WTC11 (cell line): ENCODE results near the gene KDM5B. TPM values are rescaled to one million over a fixed set of nuclear protein-coding genes. Genes with fewer than 3 reads are reported as not detected.
A peak's percentile ranks its signal among the peaks of the same experiment; 100 is the strongest.

Source experiments
- ATAC-seq: fragments of 200-7000 bp; cut with Tn5 transposase; 2 replicates; pipeline ENCODE4 v1.10.0; 2021; ENCODE audit warnings: mild to moderate bottlenecking, moderate library complexity
- CTCF ChIA-PET: fragments of 300-600 bp; sonication (Branson Sonifier 250); formaldehyde crosslinking; loops from one replicate; lab custom pipeline; 2021; ENCODE audit warnings: antibody characterized with exemption; lab: Charles Lee
- POLR2A ChIA-PET: fragments of 350-600 bp; sonication (Branson Sonifier 250); formaldehyde crosslinking; loops from one replicate; lab custom pipeline; 2021; ENCODE audit warnings: antibody characterized with exemption; lab: Charles Lee
- DNase-seq: peaks from one replicate; pipeline ENCODE4 v3.0.0; 2021; ENCODE audit warnings: low spot score
- H3K27ac Mint-ChIP-seq: 2 replicates; pipeline ENCODE4 v1.8.0; 2021; ENCODE audit warnings: mixed read lengths
- H3K27me3 Mint-ChIP-seq: 2 replicates; pipeline ENCODE4 v1.8.0; 2021; ENCODE audit warnings: low read depth, mild to moderate bottlenecking, moderate library complexity, mixed read lengths
- H3K36me3 Mint-ChIP-seq: 2 replicates; pipeline ENCODE4 v1.8.0; 2021; ENCODE audit warnings: mixed read lengths
- H3K4me1 Mint-ChIP-seq: 2 replicates; pipeline ENCODE4 v1.8.0; 2022; ENCODE audit warnings: mixed read lengths
- H3K4me3 Mint-ChIP-seq: 2 replicates; pipeline ENCODE4 v1.8.0; 2021; ENCODE audit warnings: mild to moderate bottlenecking, moderate library complexity, mixed read lengths
- H3K9me3 Mint-ChIP-seq: 2 replicates; pipeline ENCODE4 v1.8.0; 2021; ENCODE audit warnings: mixed read lengths
- CBFB ChIP-seq: sonication (generic); formaldehyde crosslinking; IDR thresholded peaks from 2 replicates; pipeline ENCODE4 v1.8.1; 2022; ENCODE audit warnings: mild to moderate bottlenecking, low read depth, missing genetic modification reagents
- FOXP1 ChIP-seq: sonication (generic); formaldehyde crosslinking; IDR thresholded peaks from 2 replicates; pipeline ENCODE4 v1.8.0; 2022; ENCODE audit warnings: missing genetic modification reagents, mild to moderate bottlenecking, moderate library complexity, borderline replicate concordance
- GABPB1 ChIP-seq: sonication (generic); formaldehyde crosslinking; IDR thresholded peaks from 2 replicates; pipeline ENCODE4 v1.8.1; 2023; ENCODE audit warnings: mild to moderate bottlenecking, missing genetic modification reagents
- GTF2I ChIP-seq: fragments of 250-450 bp; sonication (Bioruptor Pico); conservative IDR thresholded peaks from 2 replicates; pipeline ENCODE4 v1.4.0; 2021; ENCODE audit warnings: mild to moderate bottlenecking
- MAX ChIP-seq: sonication (generic); formaldehyde crosslinking; IDR thresholded peaks from 2 replicates; pipeline ENCODE4 v1.8.0; 2022; ENCODE audit warnings: mild to moderate bottlenecking, missing genetic modification reagents
- NFATC4 ChIP-seq: fragments of 250-450 bp; sonication (Bioruptor Pico); IDR thresholded peaks from 2 replicates; pipeline ENCODE4 v1.9.0; 2021; ENCODE audit warnings: mild to moderate bottlenecking
- PRRX2 ChIP-seq: fragments of 250-450 bp; sonication (Bioruptor Pico); IDR thresholded peaks from 2 replicates; pipeline ENCODE4 v1.8.0; 2021; ENCODE audit warnings: mild to moderate bottlenecking
- RORB ChIP-seq: fragments of 250-450 bp; sonication (Bioruptor Pico); IDR thresholded peaks from 2 replicates; pipeline ENCODE4 v1.9.0; 2021; ENCODE audit warnings: mild to moderate bottlenecking
- SMAD4 ChIP-seq: sonication (generic); formaldehyde crosslinking; IDR thresholded peaks from 2 replicates; pipeline ENCODE4 v1.8.0; 2022; ENCODE audit warnings: mild to moderate bottlenecking, missing genetic modification reagents
- ZBTB43 ChIP-seq: sonication (generic); formaldehyde crosslinking; IDR thresholded peaks from 2 replicates; pipeline ENCODE4 v1.8.1; 2023; ENCODE audit warnings: mild to moderate bottlenecking, missing genetic modification reagents
- ZNF138 ChIP-seq: sonication (generic); formaldehyde crosslinking; conservative IDR thresholded peaks from 2 replicates; pipeline ENCODE4 v1.8.1; 2022; ENCODE audit warnings: mild to moderate bottlenecking, moderate library complexity, missing genetic modification reagents
- ZNF317 ChIP-seq: sonication (generic); formaldehyde crosslinking; IDR thresholded peaks from 2 replicates; pipeline ENCODE4 v1.8.1; 2023; ENCODE audit warnings: low read depth, mild to moderate bottlenecking, moderate library complexity, missing genetic modification reagents, borderline replicate concordance
- total RNA-seq: library from RNA; stranded (reverse); gene quantifications from 3 replicates; pipeline ENCODE4 v1.2.3, GENCODE V29; 2021
- TF ChIP-seq, protein P1 (sequence below): sonication (generic); formaldehyde crosslinking; IDR thresholded peaks from 2 replicates; pipeline ENCODE4 v1.8.1; 2022; ENCODE audit warnings: low read depth, mild to moderate bottlenecking, moderate library complexity, missing genetic modification reagents, borderline replicate concordance
- TF ChIP-seq, protein P2 (sequence below): fragments of 250-450 bp; sonication (Bioruptor Pico); IDR thresholded peaks from 2 replicates; pipeline ENCODE4 v1.9.0; 2021; ENCODE audit warnings: mild to moderate bottlenecking, borderline replicate concordance
- TF ChIP-seq, protein P3 (sequence below): sonication (generic); formaldehyde crosslinking; IDR thresholded peaks from 2 replicates; pipeline ENCODE4 v1.8.1; 2022; ENCODE audit warnings: missing genetic modification reagents, borderline replicate concordance
- TF ChIP-seq, protein P4 (sequence below): sonication (generic); formaldehyde crosslinking; IDR thresholded peaks from 2 replicates; pipeline ENCODE4 v1.8.1; 2023; ENCODE audit warnings: mild to moderate bottlenecking, missing genetic modification reagents, moderate library complexity

KDM5B gene
- total RNA-seq, 1 experiment from 2014 or later, result 222 TPM

DNA sequence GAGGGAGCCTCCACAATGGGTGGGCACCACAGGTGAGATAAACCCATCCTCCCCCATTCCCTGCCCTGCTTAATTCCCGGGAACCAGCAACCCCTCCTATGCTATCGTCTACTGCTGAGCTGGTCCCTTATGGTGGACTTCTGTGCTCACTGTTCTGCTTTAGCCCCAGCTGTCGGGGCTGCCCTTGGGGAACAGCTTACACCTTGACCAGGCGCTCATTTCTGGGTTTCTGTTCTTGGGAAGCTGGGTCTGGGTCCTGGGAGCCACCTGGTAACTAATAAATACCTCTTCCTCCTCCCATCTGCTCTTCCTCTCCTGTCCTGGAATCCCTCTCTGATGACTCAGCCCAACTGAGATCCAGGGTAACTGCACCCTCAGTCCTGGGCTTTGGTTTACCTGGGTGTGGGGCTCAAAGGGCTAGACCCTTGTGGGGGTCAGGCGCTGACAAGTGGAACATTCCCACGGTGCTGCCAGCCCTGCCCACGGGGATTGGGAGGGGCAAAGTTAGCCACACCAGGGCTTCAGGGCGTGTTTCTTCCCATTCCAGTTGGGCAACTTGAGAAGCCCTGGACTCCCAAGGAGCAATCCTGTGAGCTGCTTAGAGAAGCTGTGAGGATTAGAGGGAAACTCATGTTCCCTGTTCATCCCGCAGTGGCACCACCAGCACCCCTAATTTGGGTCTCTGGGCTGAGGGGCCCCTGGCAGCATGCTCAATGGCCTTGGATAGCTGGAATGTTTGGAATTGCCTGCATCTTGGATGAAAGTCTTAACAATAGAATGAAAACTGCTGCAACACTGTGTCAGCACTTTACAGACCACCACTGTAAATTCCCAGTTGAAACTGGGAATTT lies 4.2 kb upstream of the KDM5B start (continued):
- TF ChIP-seq, protein P1, sequence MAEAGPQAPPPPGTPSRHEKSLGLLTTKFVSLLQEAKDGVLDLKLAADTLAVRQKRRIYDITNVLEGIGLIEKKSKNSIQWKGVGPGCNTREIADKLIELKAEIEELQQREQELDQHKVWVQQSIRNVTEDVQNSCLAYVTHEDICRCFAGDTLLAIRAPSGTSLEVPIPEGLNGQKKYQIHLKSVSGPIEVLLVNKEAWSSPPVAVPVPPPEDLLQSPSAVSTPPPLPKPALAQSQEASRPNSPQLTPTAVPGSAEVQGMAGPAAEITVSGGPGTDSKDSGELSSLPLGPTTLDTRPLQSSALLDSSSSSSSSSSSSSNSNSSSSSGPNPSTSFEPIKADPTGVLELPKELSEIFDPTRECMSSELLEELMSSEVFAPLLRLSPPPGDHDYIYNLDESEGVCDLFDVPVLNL (CRISPR knock-in tag), result no peak
- TF ChIP-seq ZNF317 (CRISPR knock-in tag) (no peak), GTF2I (CRISPR knock-in tag) (no peak), SMAD4 (CRISPR knock-in tag) (no peak), MAX (CRISPR knock-in tag) (no peak), FOXP1 (CRISPR knock-in tag) (no peak), ZBTB43 (no peak), GABPB1 (CRISPR knock-in tag) (no peak), RORB (CRISPR knock-in tag) (no peak), NFATC4 (no peak)
- TF ChIP-seq, protein P2, sequence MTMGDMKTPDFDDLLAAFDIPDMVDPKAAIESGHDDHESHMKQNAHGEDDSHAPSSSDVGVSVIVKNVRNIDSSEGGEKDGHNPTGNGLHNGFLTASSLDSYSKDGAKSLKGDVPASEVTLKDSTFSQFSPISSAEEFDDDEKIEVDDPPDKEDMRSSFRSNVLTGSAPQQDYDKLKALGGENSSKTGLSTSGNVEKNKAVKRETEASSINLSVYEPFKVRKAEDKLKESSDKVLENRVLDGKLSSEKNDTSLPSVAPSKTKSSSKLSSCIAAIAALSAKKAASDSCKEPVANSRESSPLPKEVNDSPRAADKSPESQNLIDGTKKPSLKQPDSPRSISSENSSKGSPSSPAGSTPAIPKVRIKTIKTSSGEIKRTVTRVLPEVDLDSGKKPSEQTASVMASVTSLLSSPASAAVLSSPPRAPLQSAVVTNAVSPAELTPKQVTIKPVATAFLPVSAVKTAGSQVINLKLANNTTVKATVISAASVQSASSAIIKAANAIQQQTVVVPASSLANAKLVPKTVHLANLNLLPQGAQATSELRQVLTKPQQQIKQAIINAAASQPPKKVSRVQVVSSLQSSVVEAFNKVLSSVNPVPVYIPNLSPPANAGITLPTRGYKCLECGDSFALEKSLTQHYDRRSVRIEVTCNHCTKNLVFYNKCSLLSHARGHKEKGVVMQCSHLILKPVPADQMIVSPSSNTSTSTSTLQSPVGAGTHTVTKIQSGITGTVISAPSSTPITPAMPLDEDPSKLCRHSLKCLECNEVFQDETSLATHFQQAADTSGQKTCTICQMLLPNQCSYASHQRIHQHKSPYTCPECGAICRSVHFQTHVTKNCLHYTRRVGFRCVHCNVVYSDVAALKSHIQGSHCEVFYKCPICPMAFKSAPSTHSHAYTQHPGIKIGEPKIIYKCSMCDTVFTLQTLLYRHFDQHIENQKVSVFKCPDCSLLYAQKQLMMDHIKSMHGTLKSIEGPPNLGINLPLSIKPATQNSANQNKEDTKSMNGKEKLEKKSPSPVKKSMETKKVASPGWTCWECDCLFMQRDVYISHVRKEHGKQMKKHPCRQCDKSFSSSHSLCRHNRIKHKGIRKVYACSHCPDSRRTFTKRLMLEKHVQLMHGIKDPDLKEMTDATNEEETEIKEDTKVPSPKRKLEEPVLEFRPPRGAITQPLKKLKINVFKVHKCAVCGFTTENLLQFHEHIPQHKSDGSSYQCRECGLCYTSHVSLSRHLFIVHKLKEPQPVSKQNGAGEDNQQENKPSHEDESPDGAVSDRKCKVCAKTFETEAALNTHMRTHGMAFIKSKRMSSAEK (CRISPR knock-in tag), result no peak
- TF ChIP-seq, protein P3, sequence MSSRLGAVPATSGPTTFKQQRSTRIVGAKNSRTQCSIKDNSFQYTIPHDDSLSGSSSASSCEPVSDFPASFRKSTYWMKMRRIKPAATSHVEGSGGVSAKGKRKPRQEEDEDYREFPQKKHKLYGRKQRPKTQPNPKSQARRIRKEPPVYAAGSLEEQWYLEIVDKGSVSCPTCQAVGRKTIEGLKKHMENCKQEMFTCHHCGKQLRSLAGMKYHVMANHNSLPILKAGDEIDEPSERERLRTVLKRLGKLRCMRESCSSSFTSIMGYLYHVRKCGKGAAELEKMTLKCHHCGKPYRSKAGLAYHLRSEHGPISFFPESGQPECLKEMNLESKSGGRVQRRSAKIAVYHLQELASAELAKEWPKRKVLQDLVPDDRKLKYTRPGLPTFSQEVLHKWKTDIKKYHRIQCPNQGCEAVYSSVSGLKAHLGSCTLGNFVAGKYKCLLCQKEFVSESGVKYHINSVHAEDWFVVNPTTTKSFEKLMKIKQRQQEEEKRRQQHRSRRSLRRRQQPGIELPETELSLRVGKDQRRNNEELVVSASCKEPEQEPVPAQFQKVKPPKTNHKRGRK (CRISPR knock-in tag), result no peak
- TF ChIP-seq, all 79 proteins: peak for 0

DNA sequence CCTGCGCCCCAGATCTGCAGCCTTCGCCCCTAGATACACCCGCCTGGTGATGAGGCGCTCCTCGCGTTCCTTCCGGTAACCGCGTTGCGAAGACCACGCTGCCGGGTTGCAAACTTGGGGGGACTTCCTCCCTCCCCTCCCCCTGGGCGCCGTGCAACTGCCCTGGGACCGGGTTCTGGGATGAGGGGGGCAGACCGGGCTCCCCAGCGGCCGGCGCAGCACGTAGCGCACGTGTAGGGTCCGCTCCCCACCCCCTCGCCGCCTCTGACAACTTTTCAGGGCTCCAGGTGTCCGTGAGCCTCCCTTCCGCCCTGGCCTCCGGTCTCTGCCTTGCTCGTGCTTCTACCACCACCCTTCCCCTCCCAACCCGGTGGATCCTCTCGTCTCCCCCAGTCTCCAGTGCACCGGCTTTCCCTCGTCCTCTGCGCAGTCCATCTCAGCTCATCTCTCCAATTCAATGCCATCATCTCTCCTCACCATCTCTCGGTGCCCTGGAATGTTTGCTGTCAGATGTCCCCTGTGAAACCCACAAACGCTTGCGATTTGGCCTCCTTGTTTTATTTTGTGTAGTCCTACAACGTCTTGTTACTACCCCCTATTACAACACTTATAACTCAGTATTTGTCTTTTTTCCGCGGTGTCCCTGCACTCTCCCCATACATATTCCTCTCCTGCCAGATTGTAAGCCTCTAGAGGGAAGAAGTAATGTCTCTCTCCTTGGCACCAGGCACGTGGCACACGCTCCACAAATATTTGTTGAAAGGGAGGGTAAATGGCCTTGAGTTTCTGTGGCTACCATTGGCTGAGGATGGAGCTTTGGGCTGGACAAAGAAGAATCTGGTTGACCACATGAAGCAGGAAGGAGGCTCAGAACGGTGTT lies 3.3 kb upstream of the KDM5B start:
- DNase-seq (peak; percentile 40), ATAC-seq (no peak)
- CTCF ChIA-PET, result interaction anchor here (1.5 kb wide), 1 partner anchor 50 kb away, joined by 4 read pairs; no protein-coding TSS in a partner anchor
- H3K4me3 Mint-ChIP-seq, result peak overlapping the region; percentile 80
- no peak for TF ChIP-seq PRRX2 (CRISPR knock-in tag)
- 0 out of 2 replicates have a peak, but pooled peaks have one; percentile 57 for TF ChIP-seq CBFB (CRISPR knock-in tag)
- no peak for TF ChIP-seq ZNF138 (CRISPR knock-in tag)
- TF ChIP-seq, protein P4, sequence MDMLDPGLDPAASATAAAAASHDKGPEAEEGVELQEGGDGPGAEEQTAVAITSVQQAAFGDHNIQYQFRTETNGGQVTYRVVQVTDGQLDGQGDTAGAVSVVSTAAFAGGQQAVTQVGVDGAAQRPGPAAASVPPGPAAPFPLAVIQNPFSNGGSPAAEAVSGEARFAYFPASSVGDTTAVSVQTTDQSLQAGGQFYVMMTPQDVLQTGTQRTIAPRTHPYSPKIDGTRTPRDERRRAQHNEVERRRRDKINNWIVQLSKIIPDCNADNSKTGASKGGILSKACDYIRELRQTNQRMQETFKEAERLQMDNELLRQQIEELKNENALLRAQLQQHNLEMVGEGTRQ, result 0 out of 2 replicates have a peak, but pooled peaks have one; percentile 3
- no peaks in the 10 kb centered on the region for H3K9me3 Mint-ChIP-seq
- no peaks in the 10 kb centered on the region for H3K36me3 Mint-ChIP-seq
- H3K27ac Mint-ChIP-seq, result peak overlapping the region; percentile 90
- H3K27me3 Mint-ChIP-seq, result peaks cover 7% of the 10 kb centered on the region
- peaks cover 35% of the 10 kb centered on the region for H3K4me1 Mint-ChIP-seq
- POLR2A ChIA-PET, result interaction anchor here (0.5 to 2.3 kb wide), 12 partner anchors 8 to 479 kb away, joined by 3 to 32 read pairs (median 4); partner anchors contain the start of genes KLHL12 and TMEM183A
